H1 (cell line): ENCODE measurements around the gene RBM24. TPM values are rescaled to one million over a fixed set of nuclear protein-coding genes. Genes with fewer than 3 reads are reported as not detected.

Experiments
- CTCF ChIA-PET: fragments of 300-600 bp; sonication (Branson Sonifier 250); formaldehyde crosslinking; loops from one replicate; lab custom pipeline; 2021; ENCODE audit not compliant: partially characterized antibody; lab: Charles Lee
- POLR2A ChIA-PET: fragments of 300-600 bp; sonication (Branson Sonifier 250); formaldehyde crosslinking; loops from one replicate; lab custom pipeline; 2021; ENCODE audit warnings: inconsistent platforms; ENCODE audit not compliant: partially characterized antibody; lab: Charles Lee
- DNase-seq, 2 experiments: peaks; one replicate each; pipeline versions ENCODE4 v3.0.0 to v3.0.0-alpha.2; 2010 to 2022; ENCODE audit warnings: low spot score in 2 of 2, low read depth in 1 of 2, mixed read lengths in 1 of 2
- FAIRE-seq: peaks from 2 replicates; lab custom pipeline; 2011; peaks lifted over from hg19 to GRCh38; lab: Jason Lieb, UNC
- H2AFZ ChIP-seq: 2 replicates; pipeline ENCODE4 v1.8.1; 2012; ENCODE audit warnings: low read length, inconsistent platforms
- H2AK5ac ChIP-seq: 2 replicates; pipeline ENCODE4 v1.6.1; 2013; ENCODE audit warnings: low read depth, low read length
- H2BK120ac ChIP-seq: replicated peaks from 2 replicates; pipeline ENCODE3; 2013; ENCODE audit warnings: low read depth, low read length, inconsistent platforms
- H2BK12ac ChIP-seq: 2 replicates; pipeline ENCODE4 v1.6.1; 2013; ENCODE audit warnings: low read depth, low read length
- H2BK15ac ChIP-seq: 2 replicates; pipeline ENCODE4 v1.6.1; 2013; ENCODE audit warnings: low read length
- H2BK20ac ChIP-seq: 2 replicates; pipeline ENCODE4 v1.6.1; 2013; ENCODE audit warnings: low read length
- H2BK5ac ChIP-seq: 2 replicates; pipeline ENCODE4 v1.6.1; 2013; ENCODE audit warnings: low read depth, low read length
- H3K14ac ChIP-seq: 2 replicates; pipeline ENCODE4 v1.6.1; 2013; ENCODE audit warnings: inconsistent platforms; ENCODE audit not compliant: insufficient read length
- H3K18ac ChIP-seq: 2 replicates; pipeline ENCODE4 v1.6.1; 2013; ENCODE audit warnings: low read length; ENCODE audit errors: extremely low read depth
- H3K23ac ChIP-seq: 2 replicates; pipeline ENCODE4 v1.6.1; 2013; ENCODE audit warnings: inconsistent platforms; ENCODE audit not compliant: insufficient read length
- H3K23me2 ChIP-seq: 2 replicates; pipeline ENCODE4 v1.6.1; 2013; ENCODE audit warnings: low read depth, low read length
- H3K27ac ChIP-seq: 2 replicates; pipeline ENCODE4 v1.6.1; 2011; ENCODE audit warnings: low read depth, low read length, inconsistent platforms
- H3K27me3 ChIP-seq, 4 experiments: replicated peaks in 1 of 4; 1 replicate in 1 of 4; 2 replicates in 3 of 4; pipeline versions ENCODE4 v1.6.1 to v1.8.1; 2011 to 2013; ENCODE audit warnings: low read length in 3 of 4, mild to moderate bottlenecking in 3 of 4, inconsistent platforms in 2 of 4, mixed read lengths in 2 of 4, moderate library complexity in 1 of 4; ENCODE audit not compliant: control insufficient read depth in 3 of 4, insufficient read depth in 3 of 4; ENCODE audit errors: extremely low read depth in 1 of 4
- H3K36me3 ChIP-seq, 4 experiments: 2 replicates each; pipeline versions ENCODE4 v1.6.1 to v1.8.1; 2011 to 2013; ENCODE audit warnings: mild to moderate bottlenecking in 4 of 4, low read length in 3 of 4, moderate library complexity in 2 of 4, control low read depth in 1 of 4, inconsistent platforms in 1 of 4; ENCODE audit not compliant: insufficient read depth in 4 of 4, control insufficient read depth in 2 of 4
- H3K4ac ChIP-seq: replicated peaks from 2 replicates; pipeline ENCODE3; 2013; ENCODE audit warnings: low read length, low read depth, mixed read lengths, inconsistent platforms; ENCODE audit not compliant: insufficient read length
- H3K4me1 ChIP-seq, 4 experiments: replicated peaks in 1 of 4; 1 replicate in 1 of 4; 2 replicates in 3 of 4; pipeline versions ENCODE4 v1.6.1 to v1.8.1; 2011 to 2013; ENCODE audit warnings: low read length in 3 of 4, inconsistent platforms in 2 of 4, mixed read lengths in 1 of 4; ENCODE audit not compliant: insufficient read depth in 4 of 4, control insufficient read depth in 3 of 4
- H3K4me2 ChIP-seq, 2 experiments: 2 replicates each; pipeline versions ENCODE4 v1.6.1 to v1.8.1; 2011 to 2013; ENCODE audit warnings: low read depth in 2 of 2, low read length in 2 of 2, control low read depth in 1 of 2, inconsistent platforms in 1 of 2, mild to moderate bottlenecking in 1 of 2; ENCODE audit not compliant: insufficient read depth in 1 of 2
- H3K4me3 ChIP-seq, 4 experiments: fragments of 200-600, 300-600 bp in 1 of 4; sonication (generic), shearing (Covaris generic), sonication (Bioruptor Twin) in 1 of 4; 2 replicates each; pipeline versions ENCODE4 v1.5.1 to v1.8.1; 2011 to 2016; ENCODE audit warnings: low read length in 4 of 4, low read depth in 3 of 4, control low read depth in 2 of 4, inconsistent platforms in 2 of 4, mild to moderate bottlenecking in 2 of 4, mixed read lengths in 1 of 4, moderate library complexity in 1 of 4; ENCODE audit not compliant: insufficient read depth in 2 of 4; ENCODE audit errors: extremely low read depth in 1 of 4
- H3K56ac ChIP-seq: replicated peaks from 2 replicates; pipeline ENCODE3; 2013; ENCODE audit warnings: low read depth, mild to moderate bottlenecking, mixed read lengths, low read length, inconsistent platforms; ENCODE audit not compliant: insufficient read length
- H3K79me1 ChIP-seq: 2 replicates; pipeline ENCODE4 v1.6.1; 2013; ENCODE audit warnings: low read depth, low read length, control low read depth
- H3K79me2 ChIP-seq, 2 experiments: 2 replicates each; pipeline versions ENCODE4 v1.6.1 to v1.8.1; 2012 to 2013; ENCODE audit warnings: low read length in 2 of 2, mild to moderate bottlenecking in 2 of 2, inconsistent platforms in 1 of 2; ENCODE audit not compliant: insufficient read depth in 2 of 2, control insufficient read depth in 1 of 2
- H3K9ac ChIP-seq, 4 experiments: replicated peaks in 1 of 4; 1 replicate in 1 of 4; 2 replicates in 3 of 4; pipeline versions ENCODE4 v1.6.1 to v1.8.1; 2011 to 2013; ENCODE audit warnings: low read depth in 3 of 4, low read length in 3 of 4, control low read depth in 2 of 4, mild to moderate bottlenecking in 2 of 4, moderate library complexity in 2 of 4, inconsistent platforms in 1 of 4; ENCODE audit errors: extremely low read depth in 1 of 4
- H3K9me3 ChIP-seq, 2 experiments: 2 replicates each; pipeline versions ENCODE4 v1.6.1 to v1.8.1; 2012 to 2013; ENCODE audit warnings: mild to moderate bottlenecking in 2 of 2, moderate library complexity in 2 of 2, control low read depth in 1 of 2, inconsistent platforms in 1 of 2, low read depth in 1 of 2, low read length in 1 of 2, mixed read lengths in 1 of 2; ENCODE audit not compliant: insufficient read depth in 2 of 2
- H4K20me1 ChIP-seq, 2 experiments: replicated peaks in 1 of 2; 2 replicates each; pipeline versions ENCODE3 to v1.8.1; 2011 to 2013; ENCODE audit warnings: inconsistent platforms in 2 of 2, low read length in 2 of 2, mild to moderate bottlenecking in 1 of 2; ENCODE audit not compliant: insufficient read depth in 2 of 2, control insufficient read depth in 1 of 2
- H4K5ac ChIP-seq: 2 replicates; pipeline ENCODE4 v1.6.1; 2013; ENCODE audit warnings: low read length, low read depth, mixed read lengths, inconsistent platforms; ENCODE audit not compliant: insufficient read length
- H4K8ac ChIP-seq: 2 replicates; pipeline ENCODE4 v1.8.0; 2013; ENCODE audit warnings: mild to moderate bottlenecking, moderate library complexity, low read length, inconsistent platforms; ENCODE audit not compliant: insufficient read depth; ENCODE audit errors: extremely low read depth
- H4K91ac ChIP-seq: replicated peaks from 2 replicates; pipeline ENCODE3; 2013; ENCODE audit warnings: low read length, mixed read lengths, inconsistent platforms; ENCODE audit not compliant: insufficient read length
- CBX8 ChIP-seq: fragments of 300-800, 300-1000 bp; sonication (generic); IDR thresholded peaks from 2 replicates; pipeline ENCODE4 v1.7.1; 2016; ENCODE audit warnings: low read depth, low read length, borderline replicate concordance
- CTCF ChIP-seq, 3 experiments: IDR thresholded peaks; 1 replicate in 2 of 3; 2 replicates in 1 of 3; pipeline versions ENCODE4 v1.5.1 to v1.6.1; 2011; ENCODE audit warnings: low read length in 3 of 3, mild to moderate bottlenecking in 3 of 3, inconsistent platforms in 2 of 3, low read depth in 1 of 3, moderate library complexity in 1 of 3; ENCODE audit not compliant: insufficient read depth in 1 of 3; ENCODE audit errors: control extremely low read depth in 1 of 3
- EGR1 ChIP-seq: IDR thresholded peaks from 2 replicates; pipeline ENCODE4 v1.6.1; 2011; ENCODE audit warnings: low read depth, low read length, borderline replicate concordance
- PHF8 ChIP-seq: fragments of 200-600 bp; sonication (generic); conservative IDR thresholded peaks from 2 replicates; pipeline ENCODE4 v1.7.1; 2012; ENCODE audit warnings: low read depth, mild to moderate bottlenecking, inconsistent platforms, low read length, moderate library complexity
- POLR2A ChIP-seq, 2 experiments: IDR thresholded peaks; 1 replicate in 1 of 2; 2 replicates in 1 of 2; pipeline ENCODE4 v1.6.1; 2011; ENCODE audit warnings: low read depth in 2 of 2, low read length in 2 of 2, mild to moderate bottlenecking in 2 of 2; ENCODE audit errors: control extremely low read depth in 1 of 2
- POU5F1 ChIP-seq: IDR thresholded peaks from 2 replicates; pipeline ENCODE4 v1.6.1; 2011; ENCODE audit warnings: low read depth, mild to moderate bottlenecking, low read length, moderate library complexity
- RAD21 ChIP-seq, 2 experiments: IDR thresholded peaks in 1 of 2; conservative IDR thresholded peaks in 1 of 2; 2 replicates each; pipeline ENCODE4 v1.6.1; 2011; ENCODE audit warnings: low read depth in 2 of 2, low read length in 2 of 2, improper control_type of control experiment in 1 of 2, inconsistent platforms in 1 of 2, mild to moderate bottlenecking in 1 of 2, moderate library complexity in 1 of 2
- RXRA ChIP-seq: IDR thresholded peaks from 2 replicates; pipeline ENCODE4 v1.6.1; 2011; ENCODE audit warnings: low read depth, mild to moderate bottlenecking, low read length, moderate library complexity; ENCODE audit not compliant: insufficient read depth
- SIN3A ChIP-seq, 2 experiments: IDR thresholded peaks in 1 of 2; conservative IDR thresholded peaks in 1 of 2; 2 replicates each; pipeline ENCODE4 v1.6.1; 2011 to 2012; ENCODE audit warnings: low read length in 2 of 2, improper control_type of control experiment in 1 of 2, low read depth in 1 of 2, mild to moderate bottlenecking in 1 of 2
- SRF ChIP-seq: IDR thresholded peaks from 2 replicates; pipeline ENCODE4 v1.6.1; 2011; ENCODE audit warnings: mild to moderate bottlenecking, low read depth, low read length, moderate library complexity
- TAF7 ChIP-seq: optimal IDR thresholded peaks from 2 replicates; pipeline ENCODE3; 2011; ENCODE audit warnings: low read depth, mild to moderate bottlenecking, inconsistent platforms, low read length, moderate library complexity, borderline replicate concordance
- TBP ChIP-seq: IDR thresholded peaks from 2 replicates; pipeline ENCODE4 v1.6.1; 2011; ENCODE audit warnings: low read depth, low read length, improper control_type of control experiment
- WGBS, 2 experiments: shearing (Covaris generic) in 1 of 2; methylation state at CpG; one replicate each; pipeline versions ENCODE4 v1.1.6 to v1.1.7; 2013 to 2015; ENCODE audit warnings: low lambda C conversion rate in 2 of 2, mixed read lengths in 2 of 2, inconsistent platforms in 1 of 2, low coverage in 1 of 2, missing lambda C conversion rate in 1 of 2; ENCODE audit not compliant: insufficient replicate concordance in 2 of 2, insufficient coverage in 1 of 2, insufficient read length in 1 of 2; ENCODE audit errors: extremely low coverage in 1 of 2, missing lambda C conversion rate in 1 of 2; 5-methylcytosine and 5-hydroxymethylcytosine counted together
- polyA plus RNA-seq, 7 experiments: library from polyadenylated mRNA; depleted of rRNA in 3 of 7; stranded (reverse) in 5 of 7; unstranded in 2 of 7; fragments of >200 nt in 5 of 7; fragments of 200-250 nt in 2 of 7; gene quantifications; 1 replicate in 5 of 7; 2 replicates in 1 of 7; 4 replicates in 1 of 7; pipeline versions ENCODE4 v1.2.1 to v1.2.3, GENCODE V29; 2011 to 2013; ENCODE audit warnings: missing spikeins in 2 of 7, mixed read lengths in 2 of 7
- total RNA-seq: library from RNA; stranded (reverse); fragmentation: NEBNext Ultra II Directional; extraction: Animal tissue kit (Norgen Biotek cat#: 25700); gene quantifications from 2 replicates; pipeline ENCODE4 v1.2.1, GENCODE V29; 2021

RBM24 gene
- total and polyA plus RNA-seq, 2 of the 8 experiments (the other 6 are each of a cell fraction or from before 2014, with no cell fraction given) = 0.52 to 2.6 TPM

- Histone ChIP-seq H2BK120ac (no peak overlapping the region), H3K4ac (no peak overlapping the region), H4K8ac (no peak overlapping the region), H3K23ac (no peak overlapping the region), H4K91ac (no peak overlapping the region), H3K23me2 (no peaks in the 10 kb centered on the region), H4K20me1 (no peaks in the 10 kb centered on the region), H3K36me3 (no peaks in the 10 kb centered on the region), H3K9me3 (no peaks in the 10 kb centered on the region), H4K5ac (no peak overlapping the region), H3K9ac (no peak overlapping the region), H3K18ac (no peak overlapping the region), H2AK5ac (no peak overlapping the region), H2BK12ac (no peak overlapping the region), H3K79me2 (no peaks in the 10 kb centered on the region), H2AFZ (no peak overlapping the region), H2BK20ac (no peak overlapping the region), H3K27me3 (peaks cover 0 to 1% (median 0%) of the 10 kb centered on the region in 4 experiments; a peak in 1 of 7 replicates), H3K14ac (no peak overlapping the region), H3K79me1 (no peaks in the 10 kb centered on the region), H2BK15ac (no peak overlapping the region), H2BK5ac (no peak overlapping the region), H3K56ac (no peak overlapping the region), H3K4me3 (no peak overlapping the region), H3K27ac (no peak overlapping the region), H3K4me2 (no peak overlapping the region), H3K4me1 (no peaks in the 10 kb centered on the region)
- ChIA-PET POLR2A (no interaction called here), CTCF (no interaction called here)
- DNase-seq (no peak), FAIRE-seq (no peak)
- WGBS, 2 experiments = 96% methylated on average over 1 of the region's 1 CpG; no CpG with 5 or more reads in 1 of the 2 experiments
- TF ChIP-seq PHF8 (no peak), SRF (no peak), POU5F1 (no peak), CBX8 (no peak), TBP (no peak), CTCF (IDR thresholded peaks at IDR 0.05; ENCODE audit: control extremely low read depth in 1 of 3, insufficient read depth in 1 of 3, low read depth in 1 of 3, low read length in 3 of 3) (no peak), SIN3A (conservative IDR thresholded peaks at IDR 0.05 in 1 of 2, IDR thresholded peaks at IDR 0.05 in 1 of 2; ENCODE audit: low read depth in 1 of 2, low read length in 2 of 2) (no peak), TAF7 (no peak), EGR1 (no peak), RAD21 (IDR thresholded peaks at IDR 0.05 in 1 of 2, conservative IDR thresholded peaks at IDR 0.05 in 1 of 2; ENCODE audit: low read depth in 2 of 2, low read length in 2 of 2) (no peak), RXRA (no peak), POLR2A (IDR thresholded peaks at IDR 0.05; ENCODE audit: control extremely low read depth in 1 of 2, low read depth in 2 of 2, low read length in 2 of 2) (no peak)
These were observed 12.2 kb downstream of the RBM24 start for GRCh38 chr6:17293395-17293794.
